Neural cell (in vitro differentiated cells): ENCODE data around the gene SLC29A2. TPM values are rescaled to one million over a fixed set of nuclear protein-coding genes. Genes with fewer than 3 reads are reported as not detected.

Source experiments
- H2AFZ ChIP-seq: fragments of 200-600, 300-800 bp; sonication (generic), shearing (Covaris generic); 2 replicates; pipeline ENCODE4 v1.6.0; 2014; ENCODE audit warnings: low read depth, mild to moderate bottlenecking, antibody characterized with exemption, low read length, moderate library complexity
- H3F3A ChIP-seq: fragments of 200-600 bp; shearing (Covaris generic); 2 replicates; pipeline ENCODE4 v1.6.1; 2016; ENCODE audit warnings: mild to moderate bottlenecking, moderate library complexity, mixed read lengths, antibody characterized with exemption, low read length; ENCODE audit not compliant: insufficient read depth, poor library complexity, severe bottlenecking
- H3K27ac ChIP-seq: fragments of 200-600, 300-800 bp; sonication (generic), shearing (Covaris generic); 2 replicates; pipeline ENCODE4 v1.5.1; 2014; ENCODE audit warnings: mild to moderate bottlenecking, low read length, moderate library complexity
- H3K27me3 ChIP-seq: fragments of 300-800, 200-600 bp; sonication (generic), shearing (Covaris generic); 2 replicates; pipeline ENCODE4 v1.6.0; 2014; ENCODE audit warnings: mild to moderate bottlenecking, low read depth, low read length, moderate library complexity; ENCODE audit not compliant: insufficient read depth
- H3K36me3 ChIP-seq: fragments of 300-800, 200-600 bp; sonication (generic), shearing (Covaris generic); 2 replicates; pipeline ENCODE4 v1.5.1; 2014; ENCODE audit warnings: mild to moderate bottlenecking, antibody characterized with exemption, low read length, moderate library complexity; ENCODE audit not compliant: insufficient read depth
- H3K4me2 ChIP-seq: fragments of 300-800, 200-600 bp; sonication (generic), shearing (Covaris generic); 2 replicates; pipeline ENCODE4 v1.6.0; 2014; ENCODE audit warnings: mild to moderate bottlenecking, low read length
- H3K4me3 ChIP-seq: fragments of 300-800, 200-600 bp; sonication (generic), shearing (Covaris generic); 2 replicates; pipeline ENCODE4 v1.5.1; 2014; ENCODE audit warnings: mild to moderate bottlenecking, low read length, moderate library complexity
- H3K79me2 ChIP-seq: fragments of 200-600 bp; shearing (Covaris generic); replicated peaks from 2 replicates; pipeline ENCODE4 v1.6.0; 2014; ENCODE audit warnings: mild to moderate bottlenecking, low read length, moderate library complexity; ENCODE audit not compliant: insufficient read depth
- H3K9ac ChIP-seq: fragments of 300-800, 200-600 bp; sonication (generic), shearing (Covaris generic); 2 replicates; pipeline ENCODE4 v1.6.1; 2016; ENCODE audit warnings: mild to moderate bottlenecking, low read length, mixed read lengths
- H3K9me2 ChIP-seq: fragments of 200-600 bp; shearing (Covaris generic); 2 replicates; pipeline ENCODE4 v1.6.1; 2016; ENCODE audit warnings: mild to moderate bottlenecking, low read length, mixed read lengths; ENCODE audit not compliant: insufficient read depth
- H3K9me3 ChIP-seq: fragments of 200-600, 300-800 bp; sonication (generic), shearing (Covaris generic); 2 replicates; pipeline ENCODE4 v1.6.1; 2016; ENCODE audit warnings: mild to moderate bottlenecking, mixed run types, low read length, moderate library complexity, mixed read lengths
- H4K20me1 ChIP-seq: fragments of 200-600 bp; shearing (Covaris generic); 2 replicates; pipeline ENCODE4 v1.6.1; 2016; ENCODE audit warnings: mild to moderate bottlenecking, mixed run types; ENCODE audit not compliant: insufficient read depth
- EP300 ChIP-seq: fragments of 450-650 bp; conservative IDR thresholded peaks from 2 replicates; pipeline ENCODE4 v1.6.1; 2014; ENCODE audit warnings: antibody characterized with exemption, mild to moderate bottlenecking, moderate library complexity; ENCODE audit not compliant: poor library complexity, severe bottlenecking
- EZH2 ChIP-seq: fragments of 200-600, 300-800 bp; shearing (Covaris generic), sonication (generic); IDR thresholded peaks from 2 replicates; pipeline ENCODE4 v1.6.1; 2014; ENCODE audit warnings: antibody characterized with exemption, low read length, borderline replicate concordance, mild to moderate bottlenecking; ENCODE audit not compliant: insufficient read depth, poor library complexity, severe bottlenecking
- MXI1 ChIP-seq: fragments of 450-650 bp; conservative IDR thresholded peaks from 2 replicates; pipeline ENCODE4 v1.6.1; 2014; ENCODE audit warnings: antibody characterized with exemption, mild to moderate bottlenecking; ENCODE audit not compliant: poor library complexity, severe bottlenecking
- POLR2AphosphoS5 ChIP-seq: IDR thresholded peaks from 2 replicates; pipeline ENCODE4 v1.6.1; 2012
- RAD21 ChIP-seq: fragments of 450-650 bp; conservative IDR thresholded peaks from 2 replicates; pipeline ENCODE4 v1.6.1; 2014; ENCODE audit warnings: antibody characterized with exemption, mild to moderate bottlenecking, moderate library complexity
- SMC3 ChIP-seq: fragments of 450-650 bp; conservative IDR thresholded peaks from 2 replicates; pipeline ENCODE4 v1.6.1; 2014; ENCODE audit warnings: antibody characterized with exemption, mild to moderate bottlenecking, moderate library complexity; ENCODE audit not compliant: poor library complexity
- TAF1 ChIP-seq: IDR thresholded peaks from 2 replicates; pipeline ENCODE4 v1.6.1; 2012; ENCODE audit warnings: low read depth
- polyA minus RNA-seq: library from RNA; depleted of rRNA, polyadenylated mRNA; stranded (reverse); fragments of >200 nt; gene quantifications from 2 replicates; pipeline ENCODE4 v1.2.3, GENCODE V29; 2014
- polyA plus RNA-seq: library from polyadenylated mRNA; depleted of rRNA; stranded (reverse); fragments of >200 nt; gene quantifications from 2 replicates; pipeline ENCODE4 v1.2.3, GENCODE V29; 2014
- TF ChIP-seq, protein P1 (sequence below): IDR thresholded peaks from 2 replicates; pipeline ENCODE4 v1.6.1; 2012; ENCODE audit warnings: borderline replicate concordance
- TF ChIP-seq, protein P2 (sequence below): fragments of 450-650 bp; IDR thresholded peaks from 2 replicates; pipeline ENCODE4 v1.5.1; 2014; ENCODE audit warnings: antibody characterized with exemption, mild to moderate bottlenecking, moderate library complexity; ENCODE audit not compliant: poor library complexity, severe bottlenecking

Gene SLC29A2, protein sequence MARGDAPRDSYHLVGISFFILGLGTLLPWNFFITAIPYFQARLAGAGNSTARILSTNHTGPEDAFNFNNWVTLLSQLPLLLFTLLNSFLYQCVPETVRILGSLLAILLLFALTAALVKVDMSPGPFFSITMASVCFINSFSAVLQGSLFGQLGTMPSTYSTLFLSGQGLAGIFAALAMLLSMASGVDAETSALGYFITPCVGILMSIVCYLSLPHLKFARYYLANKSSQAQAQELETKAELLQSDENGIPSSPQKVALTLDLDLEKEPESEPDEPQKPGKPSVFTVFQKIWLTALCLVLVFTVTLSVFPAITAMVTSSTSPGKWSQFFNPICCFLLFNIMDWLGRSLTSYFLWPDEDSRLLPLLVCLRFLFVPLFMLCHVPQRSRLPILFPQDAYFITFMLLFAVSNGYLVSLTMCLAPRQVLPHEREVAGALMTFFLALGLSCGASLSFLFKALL
- 1.7 and 2.2 TPM in 2 replicates for polyA plus RNA-seq
- polyA minus RNA-seq = 1.5 and 2.1 TPM in 2 replicates

DNA sequence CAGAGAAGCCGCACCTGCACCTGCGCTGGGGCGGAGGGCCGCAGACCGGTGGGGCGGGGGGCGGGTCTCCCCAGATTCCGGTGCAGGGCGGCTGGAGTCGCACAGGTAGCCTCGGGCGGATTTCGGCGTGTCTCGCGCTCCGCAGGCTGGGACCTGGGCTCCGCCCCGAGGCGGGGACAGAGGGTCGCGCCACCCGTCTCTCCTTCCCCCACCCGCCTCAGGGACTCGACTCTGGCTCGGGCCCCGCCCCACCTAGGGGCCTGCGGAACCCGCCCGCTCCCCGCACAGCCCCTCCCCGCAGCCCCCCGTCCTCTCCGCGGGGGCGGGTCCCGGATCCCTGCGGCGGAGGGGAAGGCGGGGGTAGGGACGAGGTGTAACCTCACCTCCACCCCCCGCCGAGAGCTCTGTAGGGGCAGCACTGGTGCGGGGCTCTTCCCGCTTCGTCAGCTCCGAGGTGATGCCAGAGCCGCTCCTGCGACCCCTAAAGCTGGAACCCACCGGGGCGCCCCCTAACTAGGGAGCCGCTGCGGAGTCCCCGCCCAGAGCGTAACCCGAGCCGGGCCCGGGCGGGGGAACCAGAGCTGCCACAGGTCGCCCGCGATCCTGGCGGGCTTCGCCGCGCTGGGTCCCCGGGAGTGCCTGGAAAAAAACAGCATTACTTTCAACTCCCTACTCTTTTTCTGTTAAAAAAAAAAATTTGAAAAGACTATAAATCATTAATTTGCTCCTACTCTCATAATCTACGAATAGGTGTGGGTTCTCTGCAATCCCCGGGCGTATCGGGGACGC lies at the start of gene SLC29A2:
TSS of gene SLC29A2 (minus strand) at position 134 of the 789 bp plus-strand sequence. CDS start 169 bp downstream, outside the sequence.
- Histone ChIP-seq H3K9me3 (no peaks in the 10 kb centered on the region), H3K36me3 (no peaks in the 10 kb centered on the region), H3F3A (no peaks in the 10 kb centered on the region), H3K4me2 (peak within 1 kb of the TSS; percentile 65), H3K9ac (peak within 1 kb of the TSS; percentile 72), H3K27ac (peak within 1 kb of the TSS; percentile 12), H2AFZ (peak within 1 kb of the TSS; percentile 58), H3K27me3 (no peaks in the 10 kb centered on the region), H3K4me3 (peak within 1 kb of the TSS; percentile 89), H3K9me2 (no peaks in the 10 kb centered on the region), H3K79me2 (no peaks in the 10 kb centered on the region), H4K20me1 (no peaks in the 10 kb centered on the region)
- TF ChIP-seq EP300 (no peak), POLR2AphosphoS5 (peak; percentile 2)
- TF ChIP-seq, protein P1, sequence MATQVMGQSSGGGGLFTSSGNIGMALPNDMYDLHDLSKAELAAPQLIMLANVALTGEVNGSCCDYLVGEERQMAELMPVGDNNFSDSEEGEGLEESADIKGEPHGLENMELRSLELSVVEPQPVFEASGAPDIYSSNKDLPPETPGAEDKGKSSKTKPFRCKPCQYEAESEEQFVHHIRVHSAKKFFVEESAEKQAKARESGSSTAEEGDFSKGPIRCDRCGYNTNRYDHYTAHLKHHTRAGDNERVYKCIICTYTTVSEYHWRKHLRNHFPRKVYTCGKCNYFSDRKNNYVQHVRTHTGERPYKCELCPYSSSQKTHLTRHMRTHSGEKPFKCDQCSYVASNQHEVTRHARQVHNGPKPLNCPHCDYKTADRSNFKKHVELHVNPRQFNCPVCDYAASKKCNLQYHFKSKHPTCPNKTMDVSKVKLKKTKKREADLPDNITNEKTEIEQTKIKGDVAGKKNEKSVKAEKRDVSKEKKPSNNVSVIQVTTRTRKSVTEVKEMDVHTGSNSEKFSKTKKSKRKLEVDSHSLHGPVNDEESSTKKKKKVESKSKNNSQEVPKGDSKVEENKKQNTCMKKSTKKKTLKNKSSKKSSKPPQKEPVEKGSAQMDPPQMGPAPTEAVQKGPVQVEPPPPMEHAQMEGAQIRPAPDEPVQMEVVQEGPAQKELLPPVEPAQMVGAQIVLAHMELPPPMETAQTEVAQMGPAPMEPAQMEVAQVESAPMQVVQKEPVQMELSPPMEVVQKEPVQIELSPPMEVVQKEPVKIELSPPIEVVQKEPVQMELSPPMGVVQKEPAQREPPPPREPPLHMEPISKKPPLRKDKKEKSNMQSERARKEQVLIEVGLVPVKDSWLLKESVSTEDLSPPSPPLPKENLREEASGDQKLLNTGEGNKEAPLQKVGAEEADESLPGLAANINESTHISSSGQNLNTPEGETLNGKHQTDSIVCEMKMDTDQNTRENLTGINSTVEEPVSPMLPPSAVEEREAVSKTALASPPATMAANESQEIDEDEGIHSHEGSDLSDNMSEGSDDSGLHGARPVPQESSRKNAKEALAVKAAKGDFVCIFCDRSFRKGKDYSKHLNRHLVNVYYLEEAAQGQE = no peak

DNA sequence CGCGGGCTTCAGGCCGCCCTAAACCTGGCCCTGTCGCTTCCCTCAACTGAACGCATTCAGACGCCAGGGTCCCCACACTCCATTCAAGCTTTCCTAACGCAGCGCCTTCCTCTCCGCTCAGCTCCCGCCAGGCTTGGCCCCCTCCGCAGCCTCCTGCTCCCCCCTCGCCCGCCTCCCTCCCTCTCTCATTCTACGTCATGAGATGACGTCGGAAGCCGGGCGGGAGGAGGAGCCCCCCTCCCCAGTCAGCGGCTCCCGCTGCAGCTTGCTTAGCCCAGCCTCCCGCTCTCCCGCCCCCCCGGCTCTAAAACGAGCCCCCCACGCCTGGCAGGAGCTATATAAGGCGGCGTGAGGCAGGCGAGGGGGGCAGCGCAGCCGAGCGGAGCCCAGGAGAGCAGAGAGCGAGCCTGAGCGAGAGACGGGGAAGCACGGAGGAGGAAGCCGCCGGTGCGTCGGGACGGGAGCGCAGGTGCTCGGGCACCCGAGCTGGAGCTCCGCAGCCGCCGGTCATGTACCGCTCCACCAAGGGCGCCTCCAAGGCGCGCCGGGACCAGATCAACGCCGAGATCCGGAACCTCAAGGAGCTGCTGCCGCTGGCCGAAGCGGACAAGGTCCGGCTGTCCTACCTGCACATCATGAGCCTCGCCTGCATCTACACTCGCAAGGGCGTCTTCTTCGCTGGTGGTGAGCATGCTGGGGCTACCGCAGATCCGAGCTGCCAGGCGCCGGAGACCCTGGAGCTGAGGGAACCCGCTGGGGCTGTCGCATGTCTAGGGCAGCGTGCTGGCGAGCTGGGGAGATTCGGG lies 49.3 kb upstream of the SLC29A2 start, which contains the start of gene NPAS4:
TSS of gene NPAS4 (plus strand) at position 365 of the 806 bp plus-strand sequence. CDS start at position 510, 145 bp downstream.
- Histone ChIP-seq H3K9me2 (no peaks in the 10 kb centered on the region), H3K4me3 (peak within 1 kb of the TSS; percentile 94), H3K27me3 (peaks cover 41% of the 10 kb centered on the region), H3F3A (no peaks in the 10 kb centered on the region), H3K4me2 (peak within 1 kb of the TSS; percentile 99), H3K27ac (peak within 1 kb of the TSS; percentile 92), H4K20me1 (no peaks in the 10 kb centered on the region), H3K9ac (peak within 1 kb of the TSS; percentile 97), H3K36me3 (no peaks in the 10 kb centered on the region), H3K9me3 (no peaks in the 10 kb centered on the region), H3K79me2 (no peaks in the 10 kb centered on the region), H2AFZ (no peak within 1 kb of the TSS)
- TF ChIP-seq MXI1 (peak; percentile 63), TAF1 (peak; percentile 97), EZH2 (no peak), EP300 (peak; percentile 79), POLR2AphosphoS5 (peak; percentile 98), RAD21 (no peak), SMC3 (peak; percentile 43)
- TF ChIP-seq, protein P2, sequence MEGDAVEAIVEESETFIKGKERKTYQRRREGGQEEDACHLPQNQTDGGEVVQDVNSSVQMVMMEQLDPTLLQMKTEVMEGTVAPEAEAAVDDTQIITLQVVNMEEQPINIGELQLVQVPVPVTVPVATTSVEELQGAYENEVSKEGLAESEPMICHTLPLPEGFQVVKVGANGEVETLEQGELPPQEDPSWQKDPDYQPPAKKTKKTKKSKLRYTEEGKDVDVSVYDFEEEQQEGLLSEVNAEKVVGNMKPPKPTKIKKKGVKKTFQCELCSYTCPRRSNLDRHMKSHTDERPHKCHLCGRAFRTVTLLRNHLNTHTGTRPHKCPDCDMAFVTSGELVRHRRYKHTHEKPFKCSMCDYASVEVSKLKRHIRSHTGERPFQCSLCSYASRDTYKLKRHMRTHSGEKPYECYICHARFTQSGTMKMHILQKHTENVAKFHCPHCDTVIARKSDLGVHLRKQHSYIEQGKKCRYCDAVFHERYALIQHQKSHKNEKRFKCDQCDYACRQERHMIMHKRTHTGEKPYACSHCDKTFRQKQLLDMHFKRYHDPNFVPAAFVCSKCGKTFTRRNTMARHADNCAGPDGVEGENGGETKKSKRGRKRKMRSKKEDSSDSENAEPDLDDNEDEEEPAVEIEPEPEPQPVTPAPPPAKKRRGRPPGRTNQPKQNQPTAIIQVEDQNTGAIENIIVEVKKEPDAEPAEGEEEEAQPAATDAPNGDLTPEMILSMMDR = no peak
- TF ChIP-seq, protein P1 = peak; percentile 88
